Body of pancreas (tissue), 4 donors: ENCODE data around the gene SEC22C. TPM values are rescaled to one million over a fixed set of nuclear protein-coding genes. Genes with fewer than 3 reads are reported as not detected.
A peak's percentile ranks its signal among the peaks of the same experiment; 100 is the strongest.

ENCODE experiments used
- ATAC-seq: fragments of 150-250 bp; one replicate; pipeline ENCODE4 v1.9.1; 2016
- DNase-seq, 4 donors: peaks; one replicate each; pipeline ENCODE4 v3.0.0-alpha.2; 2019
- H3K27ac ChIP-seq, 4 donors: fragments of 200-600 bp; sonication (generic); 1 replicate in 3 of 4; 2 replicates in 1 of 4; pipeline versions ENCODE4 v1.5.1 to v1.6.1; 2016 to 2019; ENCODE audit warnings: mild to moderate bottlenecking in 1 of 4, mixed read lengths in 1 of 4, moderate library complexity in 1 of 4
- H3K27me3 ChIP-seq, 2 donors: fragments of 200-600 bp; sonication (generic); one replicate each; pipeline ENCODE4 v1.6.0; 2016; ENCODE audit warnings: mild to moderate bottlenecking in 1 of 2
- H3K36me3 ChIP-seq, 2 donors: fragments of 200-600 bp; sonication (generic); replicated peaks in 1 of 2; 2 replicates each; pipeline ENCODE4 v1.5.1; 2016; ENCODE audit warnings: low read depth in 2 of 2; ENCODE audit not compliant: insufficient read depth in 1 of 2
- H3K4me1 ChIP-seq: fragments of 200-600 bp; sonication (generic); one replicate; pipeline ENCODE4 v1.6.0; 2016
- H3K4me3 ChIP-seq, 2 donors: fragments of 200-600 bp; sonication (generic); 1 replicate in 1 of 2; 2 replicates in 1 of 2; pipeline ENCODE4 v1.5.1; 2016 to 2019
- H3K9me3 ChIP-seq, 3 donors: fragments of 200-600 bp; sonication (generic); 1 replicate in 2 of 3; 2 replicates in 1 of 3; pipeline ENCODE4 v1.5.1; 2016
- POLR2A ChIP-seq, 3 donors: fragments of 450-650 bp; IDR thresholded peaks; one replicate each; pipeline ENCODE4 v1.6.1; 2016; ENCODE audit warnings: antibody characterized with exemption in 3 of 3, mild to moderate bottlenecking in 2 of 3
- WGBS, 2 donors: methylation state at CpG; one replicate each; pipeline ENCODE4 v1.1.5; 2017; 5-methylcytosine and 5-hydroxymethylcytosine counted together
- intact Hi-C: fragments of 100-400 bp; cut with DNase I; formaldehyde crosslinking; loops from one replicate; pipeline ENCODE4 v1.15.1; 2023
- total RNA-seq, 2 donors: library from RNA; depleted of rRNA; stranded (reverse); fragments of >200 nt; gene quantifications; one replicate each; pipeline ENCODE4 v1.1.0, GENCODE V29; 2016
- TF ChIP-seq, protein P1 (sequence below), 7 experiments: fragments of 450-650 bp in 4 of 7; fragments of 200-600 bp in 3 of 7; sonication (generic) in 3 of 7; IDR thresholded peaks; one replicate each; pipeline ENCODE4 v1.5.1; 2016 to 2019; ENCODE audit warnings: antibody characterized with exemption in 7 of 7

SEC22C gene
- total RNA-seq, 2 donors from 2014 or later: 23.1 to 30.9 TPM

DNA sequence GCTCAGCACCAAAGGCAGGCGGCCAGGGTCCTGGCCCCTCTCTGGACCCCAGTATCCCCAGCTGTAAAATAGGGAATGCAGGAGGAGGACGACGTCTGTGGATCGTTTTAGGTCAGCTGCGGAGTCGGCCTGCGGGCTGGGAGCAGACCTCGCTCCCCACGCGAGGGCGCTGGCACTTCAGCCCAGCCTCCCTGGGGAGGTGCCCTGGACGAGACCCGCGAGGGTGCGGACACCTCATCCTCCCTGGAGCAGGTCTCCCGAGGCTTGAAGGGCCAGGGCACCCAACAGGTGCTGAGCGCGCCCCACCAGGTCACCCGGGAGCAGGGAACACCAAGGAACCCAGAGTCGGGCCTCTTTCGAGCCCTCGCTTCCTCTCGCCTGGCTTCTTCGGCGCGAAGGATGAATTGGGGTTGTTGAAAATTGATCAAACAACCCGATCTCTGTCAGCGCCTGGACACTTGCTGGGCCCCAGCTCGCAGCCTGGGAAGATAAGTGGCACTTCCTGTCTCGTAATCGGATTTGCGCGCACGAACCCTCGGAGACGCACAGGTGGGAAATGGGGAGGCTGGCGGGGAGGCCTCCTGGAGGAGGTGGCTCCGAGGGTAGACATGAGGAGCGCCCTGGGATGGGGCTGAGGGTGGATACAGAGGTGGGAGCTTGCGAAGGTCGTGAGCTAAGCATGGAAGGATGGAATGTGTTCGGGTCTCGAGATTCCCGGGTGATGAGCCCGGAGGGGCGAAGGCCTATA is 79.9 kb downstream of the SEC22C start:
- H3K36me3 ChIP-seq: no peaks in the 10 kb centered on the region
- WGBS, 2 donors: 1 to 4% methylated on average over 22 to 45 of the region's 46 CpGs
- intact Hi-C loops: loop anchor here (5.0 kb wide), 1 partner anchor 35 kb away; no protein-coding TSS in a partner anchor
- peaks cover 0 to 4% of the 10 kb centered on the region in 2 donors for H3K27me3 ChIP-seq
- DNase-seq: peak; percentile 55 to 73 (median 64)
- peak overlapping the region in 1 of 2 donors; percentile 24 for H3K4me3 ChIP-seq
- TF ChIP-seq, protein P1, sequence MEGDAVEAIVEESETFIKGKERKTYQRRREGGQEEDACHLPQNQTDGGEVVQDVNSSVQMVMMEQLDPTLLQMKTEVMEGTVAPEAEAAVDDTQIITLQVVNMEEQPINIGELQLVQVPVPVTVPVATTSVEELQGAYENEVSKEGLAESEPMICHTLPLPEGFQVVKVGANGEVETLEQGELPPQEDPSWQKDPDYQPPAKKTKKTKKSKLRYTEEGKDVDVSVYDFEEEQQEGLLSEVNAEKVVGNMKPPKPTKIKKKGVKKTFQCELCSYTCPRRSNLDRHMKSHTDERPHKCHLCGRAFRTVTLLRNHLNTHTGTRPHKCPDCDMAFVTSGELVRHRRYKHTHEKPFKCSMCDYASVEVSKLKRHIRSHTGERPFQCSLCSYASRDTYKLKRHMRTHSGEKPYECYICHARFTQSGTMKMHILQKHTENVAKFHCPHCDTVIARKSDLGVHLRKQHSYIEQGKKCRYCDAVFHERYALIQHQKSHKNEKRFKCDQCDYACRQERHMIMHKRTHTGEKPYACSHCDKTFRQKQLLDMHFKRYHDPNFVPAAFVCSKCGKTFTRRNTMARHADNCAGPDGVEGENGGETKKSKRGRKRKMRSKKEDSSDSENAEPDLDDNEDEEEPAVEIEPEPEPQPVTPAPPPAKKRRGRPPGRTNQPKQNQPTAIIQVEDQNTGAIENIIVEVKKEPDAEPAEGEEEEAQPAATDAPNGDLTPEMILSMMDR (IDR thresholded peaks at IDR 0.05): peak; percentile 33 to 65 (median 61)
- no peak for TF ChIP-seq POLR2A (IDR thresholded peaks at IDR 0.05)
- H3K27ac ChIP-seq: no peak overlapping the region
- peaks cover 19% of the 10 kb centered on the region for H3K4me1 ChIP-seq
- ATAC-seq: peak; percentile 57
- no peaks in the 10 kb centered on the region for H3K9me3 ChIP-seq

DNA sequence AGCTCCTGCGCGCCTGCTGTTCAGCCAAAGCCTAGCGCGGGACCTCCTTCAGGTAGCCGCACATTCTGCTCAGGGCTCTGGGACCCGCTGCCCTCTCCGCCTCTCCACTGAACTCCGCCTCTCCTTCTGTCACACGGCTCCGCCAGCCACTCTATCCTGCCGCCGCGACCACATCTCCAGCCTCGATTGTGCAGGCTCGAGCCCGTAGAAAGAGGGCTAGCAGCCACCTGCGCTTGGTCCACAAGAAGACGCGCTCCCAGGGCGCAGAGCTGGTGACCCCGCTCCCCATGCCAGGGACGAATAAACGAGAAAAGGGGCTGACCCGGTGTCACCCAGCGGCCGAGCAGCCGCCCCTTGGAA is 80.5 kb downstream of the SEC22C start:
- intact Hi-C loops: loop anchor here (5.0 kb wide), 1 partner anchor 36 kb away; no protein-coding TSS in a partner anchor
- WGBS, 2 donors: 4 to 12% methylated on average over 8 to 26 of the region's 27 CpGs
- H3K4me3 ChIP-seq: no peak overlapping the region
- TF ChIP-seq, protein P1 (IDR thresholded peaks at IDR 0.05): no peak
- TF ChIP-seq POLR2A (IDR thresholded peaks at IDR 0.05): no peak
- no peaks in the 10 kb centered on the region for H3K9me3 ChIP-seq
- DNase-seq: peak in 3 of 4 donors; percentile 7 to 22 (median 21)
- no peaks in the 10 kb centered on the region for H3K36me3 ChIP-seq
- H3K4me1 ChIP-seq: peaks cover 19% of the 10 kb centered on the region
- no peak for ATAC-seq
- no peak overlapping the region for H3K27ac ChIP-seq
- peaks cover 0 to 4% of the 10 kb centered on the region in 2 donors for H3K27me3 ChIP-seq

DNA sequence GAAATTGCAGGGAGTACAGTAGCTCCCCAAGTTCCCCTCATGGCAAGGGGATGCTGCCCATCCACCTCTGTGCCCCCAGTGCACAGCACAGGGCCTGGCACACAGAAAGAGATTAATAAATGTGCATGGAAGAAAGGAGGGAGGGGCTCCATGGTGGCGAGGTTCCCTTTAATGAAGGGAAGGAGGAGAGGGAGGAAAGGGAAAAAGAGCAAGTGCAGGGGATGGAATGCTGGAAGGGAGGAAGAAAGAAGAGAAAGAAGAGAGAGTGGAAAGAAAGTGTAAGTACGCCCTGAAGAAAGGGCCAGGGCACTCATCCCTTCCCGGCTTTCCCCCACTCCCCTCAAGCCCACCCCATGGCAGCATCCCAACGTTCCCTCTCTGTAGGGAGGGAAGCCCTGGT is 80.9 kb downstream of the SEC22C start:
- Histone ChIP-seq H3K4me3 (no peak overlapping the region), H3K9me3 (no peaks in the 10 kb centered on the region), H3K36me3 (no peaks in the 10 kb centered on the region), H3K27ac (no peak overlapping the region), H3K4me1 (peaks cover 19% of the 10 kb centered on the region), H3K27me3 (peaks cover 0 to 4% of the 10 kb centered on the region in 2 donors)
- TF ChIP-seq, protein P1 (IDR thresholded peaks at IDR 0.05): no peak
- no peak for TF ChIP-seq POLR2A (IDR thresholded peaks at IDR 0.05)
- DNase-seq: peak in 1 of 4 donors; percentile 0
- WGBS, 2 donors: 32 to 48% methylated on average over 3 to 4 of the region's 4 CpGs
- intact Hi-C loops: loop anchor here (5.0 kb wide), 1 partner anchor 36 kb away; no protein-coding TSS in a partner anchor
- no peak for ATAC-seq

DNA sequence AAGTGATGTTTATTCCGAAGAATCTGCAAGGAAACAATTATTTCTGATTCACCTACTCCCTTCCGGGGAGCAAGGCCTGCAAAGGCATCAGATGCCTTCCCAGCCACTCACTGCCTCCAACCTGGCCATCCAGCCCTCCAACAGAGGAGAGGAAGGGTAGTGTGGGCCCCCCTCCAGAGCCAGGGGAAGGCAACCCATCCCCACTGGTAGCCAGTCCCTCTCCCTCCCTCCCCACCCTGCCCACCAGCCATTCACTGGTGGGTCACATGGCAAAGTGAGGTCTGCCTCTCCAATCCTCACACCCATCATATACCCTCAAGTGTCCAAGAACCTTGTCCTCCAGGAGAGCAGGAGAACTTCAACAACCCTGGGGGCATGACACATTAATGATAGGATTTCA is 81.7 kb downstream of the SEC22C start:
- Histone ChIP-seq H3K9me3 (no peaks in the 10 kb centered on the region), H3K27ac (no peak overlapping the region), H3K36me3 (no peaks in the 10 kb centered on the region), H3K27me3 (peaks cover 0 to 4% of the 10 kb centered on the region in 2 donors), H3K4me1 (peaks cover 19% of the 10 kb centered on the region), H3K4me3 (no peak overlapping the region)
- ATAC-seq: no peak
- peak in 2 of 4 donors; percentile 1 to 4 for DNase-seq
- intact Hi-C loops: loop anchor here (5.0 kb wide), 1 partner anchor 37 kb away; no protein-coding TSS in a partner anchor
- TF ChIP-seq, protein P1 (IDR thresholded peaks at IDR 0.05): no peak
- no peak for TF ChIP-seq POLR2A (IDR thresholded peaks at IDR 0.05)
- WGBS, 2 donors: 36 to 56% methylated on average over 2 of the region's 2 CpGs
